Osteocyte (in vitro differentiated cells): Measurements from ENCODE around the gene SLIT1. TPM values are rescaled to one million over a fixed set of nuclear protein-coding genes. Genes with fewer than 3 reads are reported as not detected.

Experiments
- DNase-seq: peaks from one replicate; pipeline ENCODE4 v3.0.0; 2021; ENCODE audit warnings: mixed read lengths; ENCODE audit not compliant: unreplicated experiment; ENCODE audit errors: extremely low spot score
- H3K27ac Mint-ChIP-seq: one replicate; pipeline ENCODE4 v1.8.0; 2021; ENCODE audit warnings: mild to moderate bottlenecking, mixed read lengths; ENCODE audit not compliant: unreplicated experiment
- H3K27me3 Mint-ChIP-seq: one replicate; pipeline ENCODE4 v1.8.0; 2021; ENCODE audit warnings: mixed read lengths; ENCODE audit not compliant: unreplicated experiment
- H3K36me3 Mint-ChIP-seq: one replicate; pipeline ENCODE4 v1.8.0; 2021; ENCODE audit warnings: mixed read lengths; ENCODE audit not compliant: unreplicated experiment
- H3K4me1 Mint-ChIP-seq: one replicate; pipeline ENCODE4 v1.8.0; 2021; ENCODE audit warnings: mixed read lengths; ENCODE audit not compliant: unreplicated experiment
- H3K4me3 Mint-ChIP-seq: one replicate; pipeline ENCODE4 v1.8.0; 2021; ENCODE audit warnings: mild to moderate bottlenecking, moderate library complexity, mixed read lengths; ENCODE audit not compliant: unreplicated experiment
- H3K9me3 Mint-ChIP-seq: one replicate; pipeline ENCODE4 v1.8.0; 2021; ENCODE audit warnings: mixed read lengths; ENCODE audit not compliant: unreplicated experiment
- total RNA-seq: library from RNA; stranded (reverse); gene quantifications from 2 replicates; pipeline ENCODE4 v1.2.1, GENCODE V29; 2021
- TF ChIP-seq, protein P1 (sequence below): fragments of 200-600 bp; sonication (generic); IDR thresholded peaks from 2 replicates; pipeline ENCODE4 v1.5.0; 2021; ENCODE audit warnings: antibody characterized with exemption, mild to moderate bottlenecking, moderate library complexity

The SLIT1 gene
- total RNA-seq, 1 donor from 2014 or later = not detected

DNA sequence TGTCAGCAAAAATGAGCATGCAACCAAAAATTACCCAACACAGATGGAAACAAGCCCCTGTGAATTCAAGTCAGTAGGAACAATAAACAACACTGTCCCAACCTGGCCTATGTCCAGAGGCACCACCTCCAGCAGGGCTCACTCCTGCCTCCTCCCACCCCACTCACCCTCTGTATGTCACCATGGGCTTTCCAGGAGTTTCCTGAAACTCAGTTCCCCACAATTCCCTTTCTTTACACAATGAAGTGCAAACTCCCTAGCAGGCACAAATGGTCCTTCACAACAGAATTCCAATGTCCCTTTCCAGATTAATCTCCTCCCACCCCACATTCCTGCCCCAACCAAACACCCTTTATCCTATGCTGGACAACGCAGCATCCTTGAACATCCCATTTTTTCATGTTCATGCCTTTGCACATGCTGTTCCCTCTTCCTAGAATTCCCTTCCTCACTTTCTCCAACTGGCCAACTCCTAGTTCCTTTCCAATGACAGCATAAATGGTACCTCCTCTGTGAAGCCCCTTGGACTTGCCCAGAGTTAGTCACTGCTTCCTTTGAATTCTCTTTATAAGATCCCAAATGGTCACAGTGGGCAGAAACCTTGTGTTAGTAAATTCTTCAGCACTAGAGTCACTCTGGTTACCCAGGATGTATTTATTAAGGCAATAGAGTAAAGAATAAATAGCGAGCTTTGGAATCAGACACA lies 157.5 kb downstream of the SLIT1 start:
- no peak for DNase-seq
- Mint-ChIP-seq H3K4me1 (peaks cover 18% of the 10 kb centered on the region), H3K36me3 (no peaks in the 10 kb centered on the region), H3K27ac (no peak overlapping the region), H3K27me3 (peaks cover 6% of the 10 kb centered on the region), H3K9me3 (no peaks in the 10 kb centered on the region), H3K4me3 (no peak overlapping the region)
- TF ChIP-seq, protein P1, sequence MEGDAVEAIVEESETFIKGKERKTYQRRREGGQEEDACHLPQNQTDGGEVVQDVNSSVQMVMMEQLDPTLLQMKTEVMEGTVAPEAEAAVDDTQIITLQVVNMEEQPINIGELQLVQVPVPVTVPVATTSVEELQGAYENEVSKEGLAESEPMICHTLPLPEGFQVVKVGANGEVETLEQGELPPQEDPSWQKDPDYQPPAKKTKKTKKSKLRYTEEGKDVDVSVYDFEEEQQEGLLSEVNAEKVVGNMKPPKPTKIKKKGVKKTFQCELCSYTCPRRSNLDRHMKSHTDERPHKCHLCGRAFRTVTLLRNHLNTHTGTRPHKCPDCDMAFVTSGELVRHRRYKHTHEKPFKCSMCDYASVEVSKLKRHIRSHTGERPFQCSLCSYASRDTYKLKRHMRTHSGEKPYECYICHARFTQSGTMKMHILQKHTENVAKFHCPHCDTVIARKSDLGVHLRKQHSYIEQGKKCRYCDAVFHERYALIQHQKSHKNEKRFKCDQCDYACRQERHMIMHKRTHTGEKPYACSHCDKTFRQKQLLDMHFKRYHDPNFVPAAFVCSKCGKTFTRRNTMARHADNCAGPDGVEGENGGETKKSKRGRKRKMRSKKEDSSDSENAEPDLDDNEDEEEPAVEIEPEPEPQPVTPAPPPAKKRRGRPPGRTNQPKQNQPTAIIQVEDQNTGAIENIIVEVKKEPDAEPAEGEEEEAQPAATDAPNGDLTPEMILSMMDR = no peak

DNA sequence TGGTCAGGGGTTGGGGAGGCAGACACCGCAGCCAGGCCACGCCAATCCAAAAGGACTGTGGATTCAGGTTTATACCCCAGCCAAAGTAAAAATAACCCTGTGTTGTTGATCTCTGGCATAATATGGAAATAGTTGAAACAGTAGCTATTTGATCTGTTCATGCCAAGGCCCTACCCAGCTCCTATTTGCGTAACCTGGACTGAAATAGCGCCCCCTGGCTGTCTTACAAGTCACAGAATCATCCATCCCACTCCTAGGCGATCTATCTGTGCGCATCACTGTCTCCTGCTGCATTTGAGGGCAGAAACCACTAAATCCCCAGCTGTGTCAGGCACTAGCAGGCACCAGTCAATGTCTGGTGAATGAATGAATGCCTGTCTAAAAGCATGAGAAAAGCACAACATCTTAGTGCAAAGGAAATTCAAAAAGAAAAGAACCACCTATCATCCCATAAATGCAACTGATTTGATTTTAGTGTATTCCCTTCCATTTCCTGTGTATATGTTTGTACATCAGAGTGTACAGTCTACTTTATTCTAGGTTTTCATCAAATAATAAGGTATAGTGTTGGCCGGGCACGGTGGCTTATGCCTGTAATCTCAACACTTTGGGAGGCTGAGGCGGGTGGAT lies 160.0 kb downstream of the SLIT1 start:
- no peaks in the 10 kb centered on the region for H3K36me3 Mint-ChIP-seq
- peaks cover 31% of the 10 kb centered on the region for H3K4me1 Mint-ChIP-seq
- no peaks in the 10 kb centered on the region for H3K9me3 Mint-ChIP-seq
- TF ChIP-seq, protein P1 = peak; percentile 57
- no peak for DNase-seq
- H3K27ac Mint-ChIP-seq = no peak overlapping the region
- no peak overlapping the region for H3K4me3 Mint-ChIP-seq
- no peaks in the 10 kb centered on the region for H3K27me3 Mint-ChIP-seq

DNA sequence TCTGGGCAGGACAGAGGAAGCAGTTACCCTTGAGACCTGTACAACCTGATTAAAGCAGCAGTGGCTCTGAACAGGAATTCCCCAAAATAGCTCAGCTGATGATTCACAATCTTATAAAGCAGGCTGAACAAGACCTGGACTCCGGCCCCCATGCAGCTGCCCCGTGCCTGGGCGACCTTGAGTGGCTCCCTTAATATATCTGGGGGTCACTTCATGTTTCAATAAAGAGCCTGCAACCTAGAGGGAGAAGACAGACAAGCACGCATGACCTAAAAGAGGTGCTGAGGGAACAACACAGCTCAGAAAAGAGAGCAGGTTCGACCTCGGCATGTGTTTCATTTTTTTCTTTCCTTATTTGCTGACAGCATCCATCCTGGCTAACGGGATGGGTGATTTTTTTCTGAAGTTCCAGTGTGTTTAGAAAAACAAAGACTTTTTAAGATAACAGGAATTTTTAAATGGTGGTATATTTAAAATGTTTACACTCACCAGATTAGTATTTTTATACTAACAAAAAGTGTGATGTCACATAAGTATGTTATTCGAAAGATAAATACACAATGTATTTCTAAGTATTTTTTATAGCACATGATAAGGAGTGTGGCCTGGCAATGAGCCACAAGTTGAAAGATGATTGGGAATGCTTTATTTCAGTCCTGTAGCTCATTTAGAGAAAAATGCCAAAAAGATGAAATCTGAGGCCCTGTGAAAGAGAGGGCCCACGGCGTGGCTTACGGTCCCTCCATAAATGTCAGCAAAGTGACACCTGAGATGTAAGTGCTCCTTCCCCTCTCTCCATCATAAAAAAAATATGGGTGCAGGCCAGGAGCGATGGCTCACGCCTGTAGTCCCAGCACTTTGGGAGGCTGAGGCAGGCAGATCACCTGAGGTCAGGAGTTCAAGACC lies 161.3 kb downstream of the SLIT1 start:
- Mint-ChIP-seq H3K36me3 (no peaks in the 10 kb centered on the region), H3K9me3 (no peaks in the 10 kb centered on the region), H3K27me3 (no peaks in the 10 kb centered on the region), H3K4me1 (peaks cover 37% of the 10 kb centered on the region), H3K4me3 (no peak overlapping the region), H3K27ac (peak overlapping the region; percentile 86)
- DNase-seq = no peak
- TF ChIP-seq, protein P1 = no peak

DNA sequence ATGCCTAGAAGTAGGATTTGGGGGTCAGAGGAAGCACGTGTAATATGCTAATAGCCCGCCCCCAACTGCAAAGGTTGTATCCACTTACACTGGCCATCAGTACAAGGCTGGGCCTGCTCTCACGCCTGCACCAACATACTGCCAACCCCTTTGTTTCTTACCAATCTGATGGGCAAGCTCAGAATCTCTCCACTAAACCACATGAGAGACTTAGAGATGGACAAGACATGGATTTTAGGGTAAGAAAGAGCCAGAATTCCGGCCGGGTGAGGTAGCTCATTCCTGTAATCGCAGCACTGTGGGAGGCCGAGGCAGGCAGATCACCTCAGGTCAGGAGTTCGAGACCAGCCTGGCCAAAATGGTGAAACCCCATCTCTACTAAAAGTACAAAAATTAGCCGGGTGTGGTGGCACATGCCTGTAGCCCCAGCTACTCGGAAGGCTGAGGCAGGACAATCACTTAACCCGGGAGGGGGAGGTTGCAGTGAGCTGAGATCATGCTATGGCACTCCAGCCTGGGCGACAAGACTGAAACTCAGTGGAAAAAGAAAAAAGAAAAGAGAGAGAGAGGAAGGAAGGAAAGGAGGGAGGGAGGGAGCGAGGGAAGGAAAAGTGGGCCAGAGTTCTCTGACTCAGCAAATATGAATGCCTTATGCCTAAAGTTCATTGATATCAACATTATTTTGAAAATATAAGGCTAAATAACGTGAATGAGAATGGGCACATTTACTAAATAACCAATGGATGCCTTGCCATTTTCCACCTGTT lies 162.2 kb downstream of the SLIT1 start:
- peak overlapping the region; percentile 10 for H3K4me3 Mint-ChIP-seq
- TF ChIP-seq, protein P1 = no peak
- DNase-seq = no peak
- H3K9me3 Mint-ChIP-seq = no peaks in the 10 kb centered on the region
- no peaks in the 10 kb centered on the region for H3K36me3 Mint-ChIP-seq
- no peaks in the 10 kb centered on the region for H3K27me3 Mint-ChIP-seq
- peak overlapping the region; percentile 86 for H3K27ac Mint-ChIP-seq
- H3K4me1 Mint-ChIP-seq = peaks cover 37% of the 10 kb centered on the region
